Breast epithelium (tissue), 3 donors: ENCODE data around the gene PEF1.

Source experiments
- POLR2A ChIP-seq: fragments of 450-650 bp; IDR thresholded peaks from one replicate; pipeline ENCODE4 v1.6.1; 2016; ENCODE audit warnings: antibody characterized with exemption, mild to moderate bottlenecking, moderate library complexity
- POLR2AphosphoS5 ChIP-seq, 3 donors: sonication (generic); formaldehyde crosslinking; IDR thresholded peaks; one replicate each; pipeline ENCODE4 v1.6.1; 2017; ENCODE audit warnings: antibody characterized with exemption in 3 of 3
- TF ChIP-seq, protein P1 (sequence below), 3 donors: fragments of 450-650 bp; IDR thresholded peaks; one replicate each; pipeline ENCODE4 v1.5.1; 2016 to 2017; ENCODE audit warnings: antibody characterized with exemption in 3 of 3, mild to moderate bottlenecking in 3 of 3, moderate library complexity in 3 of 3

- TF ChIP-seq POLR2A, result no peak
- TF ChIP-seq, protein P1, sequence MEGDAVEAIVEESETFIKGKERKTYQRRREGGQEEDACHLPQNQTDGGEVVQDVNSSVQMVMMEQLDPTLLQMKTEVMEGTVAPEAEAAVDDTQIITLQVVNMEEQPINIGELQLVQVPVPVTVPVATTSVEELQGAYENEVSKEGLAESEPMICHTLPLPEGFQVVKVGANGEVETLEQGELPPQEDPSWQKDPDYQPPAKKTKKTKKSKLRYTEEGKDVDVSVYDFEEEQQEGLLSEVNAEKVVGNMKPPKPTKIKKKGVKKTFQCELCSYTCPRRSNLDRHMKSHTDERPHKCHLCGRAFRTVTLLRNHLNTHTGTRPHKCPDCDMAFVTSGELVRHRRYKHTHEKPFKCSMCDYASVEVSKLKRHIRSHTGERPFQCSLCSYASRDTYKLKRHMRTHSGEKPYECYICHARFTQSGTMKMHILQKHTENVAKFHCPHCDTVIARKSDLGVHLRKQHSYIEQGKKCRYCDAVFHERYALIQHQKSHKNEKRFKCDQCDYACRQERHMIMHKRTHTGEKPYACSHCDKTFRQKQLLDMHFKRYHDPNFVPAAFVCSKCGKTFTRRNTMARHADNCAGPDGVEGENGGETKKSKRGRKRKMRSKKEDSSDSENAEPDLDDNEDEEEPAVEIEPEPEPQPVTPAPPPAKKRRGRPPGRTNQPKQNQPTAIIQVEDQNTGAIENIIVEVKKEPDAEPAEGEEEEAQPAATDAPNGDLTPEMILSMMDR (IDR thresholded peaks at IDR 0.05), result no peak
- no peak for TF ChIP-seq POLR2AphosphoS5 (IDR thresholded peaks at IDR 0.05)
Observed at GRCh38 chr1:31645274-31645568, 545 bp upstream of the PEF1 start.
